MCF 10A (cell line): ENCODE results near the gene C1D. TPM values are rescaled to one million over a fixed set of nuclear protein-coding genes. Genes with fewer than 3 reads are reported as not detected.

Experiments
- BruUV-seq: library from RNA; stranded (reverse); fragments of 400-500 nt; replicated peaks from 2 replicates; lab custom pipeline; 2021; lab: Mats Ljungman, UMichigan
- CTCF ChIA-PET: fragments of 300-600 bp; sonication (Branson Sonifier 250); formaldehyde crosslinking; extraction: SDS; loops from one replicate; lab custom pipeline; 2021; ENCODE audit warnings: antibody characterized with exemption, inconsistent platforms; lab: Yijun Ruan, JAX
- POLR2A ChIA-PET: fragments of 300-600, 350-650 bp; sonication (Branson Sonifier 250); formaldehyde crosslinking; extraction: SDS; loops from one replicate; lab custom pipeline; 2020; ENCODE audit warnings: antibody characterized with exemption, inconsistent platforms; lab: Yijun Ruan, JAX
- DNase-seq: peaks from one replicate; pipeline ENCODE4 v3.0.0-alpha.2; 2018; ENCODE audit not compliant: unreplicated experiment
- H3K27ac Mint-ChIP-seq: one replicate; pipeline ENCODE4 v1.8.0; 2022; ENCODE audit warnings: mild to moderate bottlenecking, low read depth, mixed read lengths; ENCODE audit not compliant: unreplicated experiment
- H3K27me3 Mint-ChIP-seq: one replicate; pipeline ENCODE4 v1.8.0; 2022; ENCODE audit warnings: mixed read lengths; ENCODE audit not compliant: insufficient read depth, unreplicated experiment
- H3K36me3 Mint-ChIP-seq: one replicate; pipeline ENCODE4 v1.8.0; 2022; ENCODE audit warnings: mild to moderate bottlenecking, moderate library complexity, mixed read lengths; ENCODE audit not compliant: insufficient read depth, unreplicated experiment
- H3K4me1 Mint-ChIP-seq: one replicate; pipeline ENCODE4 v1.8.0; 2022; ENCODE audit warnings: mixed read lengths; ENCODE audit not compliant: insufficient read depth, unreplicated experiment
- H3K4me3 Mint-ChIP-seq: one replicate; pipeline ENCODE4 v1.8.0; 2022; ENCODE audit warnings: mild to moderate bottlenecking, moderate library complexity, mixed read lengths; ENCODE audit not compliant: unreplicated experiment
- H3K9me3 Mint-ChIP-seq: one replicate; pipeline ENCODE4 v1.8.0; 2022; ENCODE audit warnings: mixed read lengths; ENCODE audit not compliant: unreplicated experiment
- CTCF ChIP-seq: fragments of 200-600 bp; IDR thresholded peaks from one replicate; pipeline ENCODE4 v1.8.0; 2022; ENCODE audit warnings: antibody characterized with exemption, mild to moderate bottlenecking; ENCODE audit not compliant: unreplicated experiment
- intact Hi-C: fragments of 100-400 bp; cut with micrococcal nuclease; formaldehyde crosslinking; loops from 2 replicates; pipeline ENCODE4 v1.14.1; 2022
- total RNA-seq: library from RNA; stranded (reverse); gene quantifications from 2 replicates; pipeline ENCODE4 v1.2.3, GENCODE V29; 2022

C1D gene
- total RNA-seq, 1 experiment from 2014 or later, result 17.4 TPM

DNA sequence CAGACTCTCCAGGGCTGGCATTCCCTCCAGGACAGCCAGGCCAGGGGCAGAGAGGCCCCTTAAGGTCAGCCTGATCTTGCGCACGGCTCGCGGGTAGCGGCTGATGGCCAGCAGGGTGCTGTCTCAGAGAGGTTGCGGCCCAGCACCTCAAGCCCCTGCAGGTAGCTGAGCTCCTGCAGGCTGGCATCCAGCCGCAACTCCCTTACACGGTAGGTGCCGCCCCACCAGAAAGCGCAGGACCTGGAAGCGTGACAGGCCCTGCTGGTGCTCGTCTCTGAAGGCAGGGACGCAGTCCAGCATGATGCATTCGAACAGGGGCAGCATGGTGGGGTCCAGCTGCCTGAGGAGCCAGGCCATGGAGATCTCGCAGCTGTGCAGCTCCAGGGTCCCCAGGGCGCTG is 38.9 kb downstream of the C1D start:
- H3K36me3 Mint-ChIP-seq, result no peaks in the 10 kb centered on the region
- intact Hi-C loops, result no loop called here
- H3K9me3 Mint-ChIP-seq, result no peaks in the 10 kb centered on the region
- no peaks in the 10 kb centered on the region for H3K27me3 Mint-ChIP-seq
- no peak overlapping the region for H3K27ac Mint-ChIP-seq
- no peak overlapping the region for H3K4me3 Mint-ChIP-seq
- CTCF ChIA-PET, result interaction anchor here (0.8 kb wide), 1 partner anchor 377 kb away, joined by 3 read pairs; no protein-coding TSS in a partner anchor
- peaks cover 5% of the 10 kb centered on the region for H3K4me1 Mint-ChIP-seq
- TF ChIP-seq CTCF, result no peak
- no peak for DNase-seq
- BruUV-seq, result no TSS peak
- POLR2A ChIA-PET, result interaction anchor here (0.6 kb wide), 1 partner anchor 9 kb away, joined by 3 read pairs; no protein-coding TSS in a partner anchor

DNA sequence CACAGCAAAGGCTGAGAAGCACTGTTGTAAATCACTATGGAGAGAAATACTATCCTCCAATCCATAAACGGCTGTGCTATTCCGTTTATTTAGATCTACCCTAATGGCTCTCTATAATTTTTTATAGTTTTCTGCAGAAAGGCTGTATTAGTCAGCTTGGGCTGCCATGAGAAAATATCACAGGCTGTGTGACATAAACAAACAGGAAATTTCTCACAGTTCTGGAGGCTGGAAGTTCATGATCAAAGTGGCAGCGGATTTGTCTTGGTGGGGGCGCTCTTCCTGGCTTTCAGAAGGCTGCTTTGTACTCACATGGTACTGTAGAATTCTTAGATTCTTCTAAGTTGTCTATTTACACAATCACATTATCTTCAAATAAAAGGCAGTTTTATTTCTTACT is 44.1 kb downstream of the C1D start:
- no peaks in the 10 kb centered on the region for H3K27me3 Mint-ChIP-seq
- ChIA-PET POLR2A (no interaction called here), CTCF (interaction anchor here (0.8 kb wide), 1 partner anchor 13 kb away, joined by 3 read pairs; no protein-coding TSS in a partner anchor)
- no peak for DNase-seq
- H3K36me3 Mint-ChIP-seq, result no peaks in the 10 kb centered on the region
- H3K27ac Mint-ChIP-seq, result no peak overlapping the region
- no TSS peak for BruUV-seq
- TF ChIP-seq CTCF, result no peak
- intact Hi-C loops, result no loop called here
- H3K4me1 Mint-ChIP-seq, result peaks cover 5% of the 10 kb centered on the region
- H3K4me3 Mint-ChIP-seq, result no peak overlapping the region
- H3K9me3 Mint-ChIP-seq, result no peaks in the 10 kb centered on the region

DNA sequence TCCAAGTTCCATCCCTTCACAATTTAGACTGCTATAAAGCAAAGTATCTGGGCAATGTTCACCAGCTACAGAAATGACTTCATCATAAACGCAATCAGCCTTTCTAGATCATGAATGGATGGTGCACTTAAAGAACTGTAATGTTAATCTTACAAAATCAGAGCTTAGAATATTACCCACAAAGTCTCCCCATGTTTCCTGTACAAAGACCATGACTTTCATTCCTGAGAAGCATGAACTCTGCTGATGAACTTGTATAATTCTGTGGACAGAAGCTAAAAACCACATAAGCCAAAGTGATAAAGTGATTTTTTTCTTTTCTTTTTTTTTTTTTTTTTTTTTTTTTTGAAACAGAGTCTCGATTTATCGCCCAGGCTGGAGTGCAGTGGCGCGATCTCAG is 53.3 kb downstream of the C1D start:
- CTCF ChIA-PET, result interaction anchor here (0.6 kb wide), 1 partner anchor 967 kb away, joined by 3 read pairs; no protein-coding TSS in a partner anchor
- Mint-ChIP-seq H3K4me3 (no peak overlapping the region), H3K9me3 (no peaks in the 10 kb centered on the region), H3K4me1 (no peaks in the 10 kb centered on the region), H3K27me3 (no peaks in the 10 kb centered on the region), H3K27ac (no peak overlapping the region), H3K36me3 (no peaks in the 10 kb centered on the region)
- no peak for DNase-seq
- POLR2A ChIA-PET, result interaction anchor here (0.6 kb wide), 1 partner anchor 19 kb away, joined by 3 read pairs; no protein-coding TSS in a partner anchor
- TF ChIP-seq CTCF, result no peak
- intact Hi-C loops, result no loop called here
- no TSS peak for BruUV-seq

DNA sequence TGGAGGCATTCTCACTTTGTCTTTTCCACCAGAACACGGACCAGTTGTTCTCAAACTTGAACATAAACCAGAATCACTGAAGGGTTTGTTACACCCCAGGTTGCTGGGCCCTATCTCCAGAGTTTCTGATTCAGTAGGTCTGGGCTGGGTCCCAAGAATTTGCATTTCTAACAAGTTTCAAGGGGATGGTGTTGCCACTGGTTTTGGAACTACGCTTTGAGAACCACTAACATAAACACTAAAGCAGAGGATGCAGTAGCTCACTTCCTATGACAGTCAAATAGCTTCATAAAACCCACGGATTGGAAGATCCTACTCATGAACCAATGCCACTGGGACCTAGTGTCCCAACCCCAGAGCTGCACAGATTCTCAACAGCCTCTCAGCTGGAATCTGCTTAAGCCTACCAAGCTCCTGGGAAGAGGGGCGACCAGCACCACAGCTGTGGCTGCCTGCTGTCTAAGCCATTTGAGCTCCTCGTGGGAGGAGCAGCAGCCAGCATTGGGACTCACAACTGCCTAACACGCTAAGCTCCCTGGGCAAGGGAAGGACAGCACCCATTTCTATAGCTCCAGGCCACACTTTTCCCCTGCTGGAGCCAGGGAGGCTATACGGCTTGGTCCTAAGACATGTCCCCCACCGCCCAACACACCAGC is 62.5 kb downstream of the C1D start:
- H3K36me3 Mint-ChIP-seq, result no peaks in the 10 kb centered on the region
- TF ChIP-seq CTCF, result no peak
- intact Hi-C loops, result no loop called here
- H3K27ac Mint-ChIP-seq, result no peak overlapping the region
- H3K4me1 Mint-ChIP-seq, result peaks cover 16% of the 10 kb centered on the region
- H3K27me3 Mint-ChIP-seq, result no peaks in the 10 kb centered on the region
- POLR2A ChIA-PET, result no interaction called here
- no peak overlapping the region for H3K4me3 Mint-ChIP-seq
- no peak for DNase-seq
- CTCF ChIA-PET, result no interaction called here
- H3K9me3 Mint-ChIP-seq, result peaks cover 7% of the 10 kb centered on the region
- BruUV-seq, result no TSS peak
